GM21786 (cell line): ENCODE measurements around the gene KRTAP10-5.
"Not testable (repeated sequence)": the region's sequence is repeated elsewhere in the genome, so short reads cannot be mapped to it uniquely, and the experiment has no call there.

Experiments
- ATAC-seq: cut with Tn5 transposase; IDR thresholded peaks from one replicate; pipeline ENCODE4 v1.9.1; 2021; ENCODE audit not compliant: unreplicated experiment

Gene KRTAP10-5

GRCh38 chr21:44551340-44551961, 29.0 kb downstream of the KRTAP10-5 start, which contains the start of gene KRTAP10-2:
TSS of gene KRTAP10-2 (minus strand) at chr21:44551505. CDS start at chr21:44551458, 47 bp downstream.
- ATAC-seq = no peak

DNA sequence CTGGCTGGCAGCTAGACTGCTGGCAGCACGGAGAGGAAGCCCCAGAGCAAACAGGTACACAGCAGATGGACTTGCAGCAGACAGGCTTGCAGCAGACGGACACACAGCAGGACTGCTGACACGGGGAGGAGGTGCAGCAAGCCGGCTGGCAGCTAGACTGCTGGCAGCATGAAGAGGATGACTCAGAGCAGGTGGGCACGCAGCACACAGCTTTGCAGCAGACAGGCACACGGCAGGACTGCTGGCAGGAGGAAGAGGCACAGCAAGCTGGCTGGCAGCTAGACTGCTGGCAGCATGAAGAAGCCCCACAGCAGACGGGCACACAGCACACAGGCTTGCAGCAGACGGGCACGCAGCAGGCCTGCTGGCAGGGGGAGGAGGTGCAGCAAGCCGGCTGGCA, 29.6 kb downstream of the KRTAP10-5 start:
- ATAC-seq = no peak

DNA sequence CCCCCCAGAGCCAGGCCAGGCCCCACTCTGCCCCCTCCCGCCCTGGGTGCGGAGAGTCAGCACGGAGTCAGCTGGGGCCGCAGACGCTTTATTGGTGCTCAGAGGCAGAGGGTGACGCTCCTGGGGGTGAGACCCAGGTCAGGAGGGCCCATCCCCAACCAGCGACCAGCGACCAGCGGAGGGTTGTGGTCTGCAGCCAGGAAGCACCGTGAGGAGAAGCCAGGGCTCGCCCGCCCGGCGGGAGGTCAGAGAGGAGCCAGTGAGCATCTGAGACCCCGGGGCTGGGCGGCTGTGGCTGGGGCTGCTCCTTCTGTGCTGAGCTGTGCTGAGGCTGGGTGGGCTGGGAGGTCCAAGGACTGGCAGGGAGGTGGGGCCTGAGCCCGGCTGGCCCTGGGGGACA, 30.1 kb downstream of the KRTAP10-5 start:
- not testable (repeated sequence) for ATAC-seq

DNA sequence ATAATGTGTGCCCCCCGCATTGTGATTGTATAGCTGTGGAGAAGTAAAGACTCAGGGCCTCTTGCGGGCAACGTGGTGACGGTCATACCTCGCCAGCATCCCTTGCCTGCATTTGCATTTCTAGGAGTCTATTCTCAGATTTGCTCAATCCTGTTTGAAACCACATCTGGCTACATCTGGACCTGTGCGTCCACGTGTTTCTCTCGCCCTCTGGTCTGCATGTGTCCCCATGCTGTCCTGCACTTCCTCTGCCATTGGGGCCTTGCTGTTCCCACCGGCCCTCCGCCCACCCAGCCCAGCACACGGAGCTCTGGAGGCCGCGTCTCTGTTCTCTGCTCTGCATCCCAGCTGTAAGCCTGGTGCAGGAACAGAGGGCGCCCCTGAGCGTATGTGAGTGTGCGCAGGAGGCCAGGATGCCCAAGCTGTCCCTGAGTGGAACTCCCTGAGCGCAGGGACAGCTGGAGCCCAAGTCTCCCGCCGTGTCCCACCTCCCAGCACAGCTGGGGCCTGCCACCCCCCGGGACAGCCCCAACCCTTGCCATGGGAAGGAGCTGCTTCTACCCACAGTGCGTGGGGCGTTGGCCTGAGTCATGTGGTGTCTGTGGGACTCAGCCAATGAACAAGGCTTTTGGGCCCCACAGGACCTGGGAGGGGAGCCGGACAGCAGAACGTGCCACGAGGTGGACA, 30.7 kb downstream of the KRTAP10-5 start:
- ATAC-seq = no peak

GRCh38 chr21:44548922-44549321, 31.5 kb downstream of the KRTAP10-5 start:
- no peak for ATAC-seq

- no peak for ATAC-seq
Measured at GRCh38 chr21:44548381-44548780, 32.0 kb downstream of the KRTAP10-5 start.

GRCh38 chr21:44547656-44548331, 32.6 kb downstream of the KRTAP10-5 start:
- no peak for ATAC-seq

DNA sequence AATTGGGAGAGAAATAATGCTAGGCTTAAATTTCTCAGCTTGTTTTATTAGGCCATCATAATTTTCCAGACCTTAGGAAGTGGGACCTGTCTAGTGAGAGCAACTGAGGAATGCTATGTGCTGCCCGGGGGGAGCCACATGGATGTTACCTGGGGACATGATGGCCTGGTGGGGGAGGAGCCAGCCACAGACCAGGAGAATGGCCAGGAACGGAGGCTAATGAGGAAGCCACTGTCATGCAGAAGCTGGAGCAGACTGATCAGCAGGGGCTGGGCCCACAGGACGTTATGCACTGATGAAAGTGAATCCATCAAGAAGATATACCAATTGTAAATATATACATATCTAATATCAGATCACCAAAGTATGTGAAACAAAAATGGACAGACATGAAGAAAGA, 35.8 kb downstream of the KRTAP10-5 start:
- no peak for ATAC-seq

DNA sequence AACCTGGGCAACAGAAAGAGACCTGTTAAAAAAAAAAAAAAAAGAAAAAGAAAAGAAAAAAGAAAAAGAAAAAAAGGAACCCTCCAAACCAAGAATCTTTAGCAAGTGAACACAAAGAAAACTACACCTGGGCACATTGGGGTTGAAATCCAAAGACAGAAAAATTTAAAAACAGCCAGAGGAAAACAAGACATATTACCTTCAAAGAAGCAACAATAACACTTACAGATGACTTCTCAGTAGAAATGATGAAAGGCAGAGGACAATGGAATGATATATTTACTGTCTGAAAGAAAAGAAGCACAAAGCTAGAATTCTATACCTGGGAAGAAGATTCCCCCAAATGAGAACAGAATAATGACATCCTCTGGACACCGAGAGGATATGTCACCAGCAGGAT, 37.7 kb downstream of the KRTAP10-5 start:
- no peak for ATAC-seq

- ATAC-seq = no peak
Measured at GRCh38 chr21:44540741-44541288, 39.6 kb downstream of the KRTAP10-5 start.

GRCh38 chr21:44539991-44540666, 40.3 kb downstream of the KRTAP10-5 start, which contains the start of gene KRTAP10-1:
TSS of gene KRTAP10-1 (minus strand) at chr21:44540195. CDS start at chr21:44540150, 45 bp downstream.
- no peak for ATAC-seq

- no peak for ATAC-seq
Measured at GRCh38 chr21:44539046-44539445, 41.4 kb downstream of the KRTAP10-5 start.

DNA sequence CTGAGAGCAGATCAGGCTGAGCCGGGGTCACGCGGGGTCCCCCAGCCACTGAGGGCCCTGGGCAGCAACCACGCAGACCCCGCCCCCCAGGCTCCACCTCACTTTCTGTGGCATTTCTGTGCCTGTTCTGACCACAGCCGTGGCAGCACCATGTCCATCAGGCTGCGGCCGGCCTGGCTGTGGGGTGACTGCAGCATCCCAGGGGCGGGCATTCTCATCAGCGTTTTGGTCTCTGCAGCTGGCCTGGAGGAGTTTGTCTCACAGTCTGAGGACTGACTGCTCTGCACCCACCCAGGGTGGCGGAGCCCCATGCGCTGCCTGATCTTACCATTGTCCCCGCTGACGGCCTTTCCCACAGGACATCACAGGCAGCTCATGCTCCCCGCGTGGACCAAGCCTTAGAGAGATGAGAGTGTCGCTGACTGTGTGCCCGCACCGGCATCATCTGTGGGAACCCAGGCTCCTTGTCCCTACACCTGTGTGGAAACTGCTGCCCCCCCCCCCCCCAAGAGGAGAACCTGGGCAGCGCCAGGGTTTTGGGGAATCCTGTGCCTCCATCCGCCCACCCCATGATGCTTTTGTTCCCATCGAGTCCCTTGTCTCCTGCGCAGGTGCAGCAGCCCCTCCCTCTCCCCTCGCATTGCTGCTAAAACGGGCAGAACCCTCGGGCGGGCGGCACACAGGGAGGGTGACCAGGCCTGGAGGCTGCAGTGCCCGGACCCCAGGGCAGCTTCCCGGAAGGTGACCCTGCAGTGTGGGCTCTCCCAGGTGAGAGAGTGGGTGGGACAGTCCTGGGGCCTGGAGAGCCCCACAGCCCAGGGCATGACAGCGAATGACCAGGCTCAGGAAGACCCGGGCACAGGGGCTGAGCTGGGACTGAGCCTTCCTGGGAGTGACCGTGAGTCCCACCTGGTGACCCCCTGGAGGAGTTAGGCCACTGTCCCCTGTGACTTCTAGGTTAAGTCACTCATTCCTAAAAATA, 42.2 kb downstream of the KRTAP10-5 start:
- ATAC-seq = no peak

DNA sequence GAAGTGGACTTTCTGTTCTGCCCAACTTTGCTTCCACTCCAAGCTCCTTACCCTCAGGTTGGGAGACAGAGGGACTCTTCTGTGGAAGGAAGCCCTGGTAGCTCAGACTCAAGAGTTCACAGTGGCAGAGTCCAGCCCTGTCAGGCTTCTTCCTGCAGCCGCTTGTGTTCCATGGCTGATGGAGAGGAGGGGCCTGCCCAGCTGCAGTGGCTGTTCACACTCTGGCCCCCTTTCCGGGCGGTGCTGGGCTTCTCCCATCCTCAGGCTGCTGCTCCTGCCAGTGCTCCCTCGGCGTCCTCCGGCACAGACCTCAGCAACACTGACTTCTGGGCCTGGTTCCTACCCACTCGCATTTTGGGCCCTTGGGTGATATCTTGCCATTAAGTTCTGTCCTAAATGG, 44.4 kb downstream of the KRTAP10-5 start:
- ATAC-seq = no peak

- ATAC-seq = no peak
Measured at GRCh38 chr21:44534688-44535087, 45.7 kb downstream of the KRTAP10-5 start.

DNA sequence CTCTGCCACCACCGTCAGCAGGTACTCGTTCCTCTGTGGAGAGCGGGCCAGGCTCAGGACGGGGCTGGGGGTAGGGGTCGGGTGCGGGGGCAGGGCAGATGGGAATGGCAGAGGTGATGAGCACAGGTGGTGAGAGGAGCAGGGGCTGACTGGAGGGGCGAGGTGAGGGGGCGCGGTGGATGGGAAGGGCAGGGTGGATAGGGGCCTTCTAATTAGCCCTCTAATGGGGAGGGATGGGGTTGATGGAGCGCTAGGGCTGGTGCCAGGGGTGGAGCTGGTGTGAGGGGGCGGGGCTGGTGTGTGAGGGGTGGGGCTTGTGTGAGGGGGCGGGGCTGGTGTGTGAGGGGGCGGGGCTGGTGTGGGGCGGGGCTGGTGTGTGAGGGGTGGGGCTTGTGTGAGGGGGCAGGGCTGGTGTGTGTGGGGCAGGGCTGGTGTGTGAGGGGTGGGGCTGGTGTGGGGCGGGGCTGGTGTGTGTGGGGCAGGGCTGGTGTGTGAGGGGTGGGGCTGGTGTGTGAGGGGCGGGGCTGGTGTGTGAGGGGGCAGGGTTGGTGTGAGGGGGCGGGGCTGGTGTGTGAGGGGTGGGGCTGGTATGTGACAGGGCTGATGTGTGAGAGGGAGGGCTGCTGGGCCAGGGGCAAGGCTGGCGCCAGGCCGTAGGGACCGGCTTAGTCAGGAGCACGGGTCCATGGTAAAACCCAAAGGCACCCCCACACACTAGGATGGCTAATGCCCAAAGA, 46.3 kb downstream of the KRTAP10-5 start:
- ATAC-seq = no peak

- no peak for ATAC-seq
Measured at GRCh38 chr21:44533121-44533890, 47.1 kb downstream of the KRTAP10-5 start.

DNA sequence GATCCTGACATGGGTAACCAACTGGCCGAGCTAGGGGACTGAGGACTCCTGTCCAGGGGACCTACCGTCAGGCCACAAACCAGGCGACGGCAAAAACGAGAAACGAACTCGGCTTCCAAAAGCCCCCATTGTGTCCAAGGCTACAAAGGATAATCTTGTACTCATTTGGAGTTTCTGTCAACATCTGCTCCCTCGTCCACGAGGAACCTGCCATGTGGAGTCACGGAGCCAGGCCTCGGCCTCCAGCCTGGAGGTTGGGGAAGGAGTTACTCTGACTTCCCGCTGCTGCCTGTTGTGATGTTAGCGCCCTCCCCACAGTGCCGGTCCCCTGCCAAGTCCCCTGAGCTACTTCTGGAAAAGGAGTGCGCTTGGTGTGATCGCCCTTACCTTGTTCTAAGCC, 47.7 kb downstream of the KRTAP10-5 start:
- ATAC-seq = no peak
